Measurements from ENCODE around the gene TBC1D8. TPM values are rescaled to one million over a fixed set of nuclear protein-coding genes. Genes with fewer than 3 reads are reported as not detected.

Gene TBC1D8
- total RNA-seq, 2 donors from 2014 or later: 63.8 to 111 TPM

- no peak overlapping the region for H3K27ac ChIP-seq
- no peaks in the 10 kb centered on the region for H3K4me1 ChIP-seq
- H3K4me3 ChIP-seq: no peak overlapping the region
- WGBS, 2 donors: 90 to 93% methylated on average over 13 to 15 of the region's 15 CpGs
- peak in 1 of 4 donors; percentile 0 for DNase-seq
- no peak for ATAC-seq
- H3K36me3 ChIP-seq (replicated peaks in 1 of 2; ENCODE audit: insufficient read depth in 1 of 2, low read depth in 2 of 2): peaks cover 16 to 48% of the 10 kb centered on the region in 2 donors
- TF ChIP-seq, protein P1, sequence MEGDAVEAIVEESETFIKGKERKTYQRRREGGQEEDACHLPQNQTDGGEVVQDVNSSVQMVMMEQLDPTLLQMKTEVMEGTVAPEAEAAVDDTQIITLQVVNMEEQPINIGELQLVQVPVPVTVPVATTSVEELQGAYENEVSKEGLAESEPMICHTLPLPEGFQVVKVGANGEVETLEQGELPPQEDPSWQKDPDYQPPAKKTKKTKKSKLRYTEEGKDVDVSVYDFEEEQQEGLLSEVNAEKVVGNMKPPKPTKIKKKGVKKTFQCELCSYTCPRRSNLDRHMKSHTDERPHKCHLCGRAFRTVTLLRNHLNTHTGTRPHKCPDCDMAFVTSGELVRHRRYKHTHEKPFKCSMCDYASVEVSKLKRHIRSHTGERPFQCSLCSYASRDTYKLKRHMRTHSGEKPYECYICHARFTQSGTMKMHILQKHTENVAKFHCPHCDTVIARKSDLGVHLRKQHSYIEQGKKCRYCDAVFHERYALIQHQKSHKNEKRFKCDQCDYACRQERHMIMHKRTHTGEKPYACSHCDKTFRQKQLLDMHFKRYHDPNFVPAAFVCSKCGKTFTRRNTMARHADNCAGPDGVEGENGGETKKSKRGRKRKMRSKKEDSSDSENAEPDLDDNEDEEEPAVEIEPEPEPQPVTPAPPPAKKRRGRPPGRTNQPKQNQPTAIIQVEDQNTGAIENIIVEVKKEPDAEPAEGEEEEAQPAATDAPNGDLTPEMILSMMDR (IDR thresholded peaks at IDR 0.05): no peak
- no peak for TF ChIP-seq POLR2A (IDR thresholded peaks at IDR 0.05)
- intact Hi-C loops (cut with DNase I): loop anchor here (10.0 kb wide), 2 partner anchors 123 to 173 kb away; partner anchors contain the start of gene TBC1D8
- H3K9me3 ChIP-seq: no peaks in the 10 kb centered on the region
- H3K27me3 ChIP-seq: no peaks in the 10 kb centered on the region
These were observed 119.0 kb downstream of the TBC1D8 start for GRCh38 chr2:101032084-101032776.

DNA sequence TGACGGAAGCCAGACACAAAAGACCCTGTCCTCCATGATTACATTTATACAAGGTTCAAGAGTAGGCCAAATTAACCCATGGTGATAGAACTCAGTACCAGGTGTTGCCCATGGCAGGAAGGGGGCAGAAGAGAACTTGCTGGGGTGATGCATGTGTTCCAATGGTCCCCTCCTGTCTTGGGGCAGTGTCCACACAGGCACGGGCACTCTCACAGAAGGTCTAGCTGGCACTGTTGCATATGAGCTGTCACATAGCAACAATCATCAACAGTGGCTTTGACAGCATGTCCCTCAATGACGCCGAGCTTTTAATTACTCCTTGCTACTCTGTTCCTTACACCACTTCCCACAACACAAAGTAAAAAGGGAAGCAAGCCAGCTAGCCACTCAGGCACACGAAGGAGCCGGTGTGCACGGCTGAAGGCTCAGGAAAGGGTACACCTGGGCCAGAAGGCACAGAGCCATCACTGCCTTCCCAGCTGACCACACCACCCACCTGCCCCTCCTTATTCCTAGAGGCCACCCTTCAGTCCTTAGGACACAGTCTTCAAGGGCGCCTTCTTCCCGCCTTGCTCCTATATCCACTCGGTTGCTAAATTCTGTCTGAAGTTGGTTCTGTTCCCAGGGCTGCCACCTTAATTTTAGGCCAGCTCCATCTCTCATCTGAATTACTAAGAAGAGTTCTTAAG, 120.2 kb downstream of the TBC1D8 start:
- DNase-seq (peak in 2 of 4 donors; percentile 47 to 50), ATAC-seq (peak; percentile 16)
- Histone ChIP-seq H3K27ac (no peak overlapping the region), H3K4me3 (no peak overlapping the region), H3K9me3 (no peaks in the 10 kb centered on the region), H3K36me3 (replicated peaks in 1 of 2; ENCODE audit: insufficient read depth in 1 of 2, low read depth in 2 of 2) (peaks cover 20 to 53% of the 10 kb centered on the region in 2 donors), H3K4me1 (no peaks in the 10 kb centered on the region), H3K27me3 (no peaks in the 10 kb centered on the region)
- intact Hi-C loops (cut with DNase I): loop anchor here (10.0 kb wide), 2 partner anchors 124 to 174 kb away; partner anchors contain the start of gene TBC1D8
- 53 to 69% methylated on average over 10 of the region's 10 CpGs for WGBS, 2 donors
- TF ChIP-seq, protein P1 (IDR thresholded peaks at IDR 0.05): no peak
- no peak for TF ChIP-seq POLR2A (IDR thresholded peaks at IDR 0.05)

GRCh38 chr2:101027852-101028251, 123.3 kb downstream of the TBC1D8 start:
- no peaks in the 10 kb centered on the region for H3K27me3 ChIP-seq
- DNase-seq (no peak), ATAC-seq (no peak)
- H3K36me3 ChIP-seq (replicated peaks in 1 of 2; ENCODE audit: insufficient read depth in 1 of 2, low read depth in 2 of 2): peaks cover 20 to 31% of the 10 kb centered on the region in 2 donors
- H3K4me1 ChIP-seq: no peaks in the 10 kb centered on the region
- intact Hi-C loops (cut with DNase I): no loop called here
- H3K4me3 ChIP-seq: no peak overlapping the region
- TF ChIP-seq, protein P1 (IDR thresholded peaks at IDR 0.05): no peak
- TF ChIP-seq POLR2A (IDR thresholded peaks at IDR 0.05): no peak
- no peaks in the 10 kb centered on the region for H3K9me3 ChIP-seq
- H3K27ac ChIP-seq: no peak overlapping the region
- WGBS, 2 donors: 95% methylated on average over 8 of the region's 8 CpGs

GRCh38 chr2:101026923-101027469, 124.2 kb downstream of the TBC1D8 start:
- Histone ChIP-seq H3K4me3 (no peak overlapping the region), H3K27me3 (no peaks in the 10 kb centered on the region), H3K9me3 (no peaks in the 10 kb centered on the region), H3K4me1 (no peaks in the 10 kb centered on the region), H3K27ac (no peak overlapping the region), H3K36me3 (replicated peaks in 1 of 2; ENCODE audit: insufficient read depth in 1 of 2, low read depth in 2 of 2) (peaks cover 20 to 24% of the 10 kb centered on the region in 2 donors)
- intact Hi-C loops (cut with DNase I): no loop called here
- 87 to 95% methylated on average over 15 of the region's 15 CpGs for WGBS, 2 donors
- TF ChIP-seq POLR2A (IDR thresholded peaks at IDR 0.05): no peak
- TF ChIP-seq, protein P1 (IDR thresholded peaks at IDR 0.05): no peak
- DNase-seq (peak in 1 of 4 donors; percentile 4), ATAC-seq (no peak)

Measured in body of pancreas (tissue), 4 donors.